ENCODE data around the gene PSG4. TPM values are rescaled to one million over a fixed set of nuclear protein-coding genes. Genes with fewer than 3 reads are reported as not detected.
"Not testable (repeated sequence)": the region's sequence is repeated elsewhere in the genome, so short reads cannot be mapped to it uniquely, and the experiment has no call there.

The PSG4 gene
- total RNA-seq, 1 donor from 2014 or later = not detected

DNA sequence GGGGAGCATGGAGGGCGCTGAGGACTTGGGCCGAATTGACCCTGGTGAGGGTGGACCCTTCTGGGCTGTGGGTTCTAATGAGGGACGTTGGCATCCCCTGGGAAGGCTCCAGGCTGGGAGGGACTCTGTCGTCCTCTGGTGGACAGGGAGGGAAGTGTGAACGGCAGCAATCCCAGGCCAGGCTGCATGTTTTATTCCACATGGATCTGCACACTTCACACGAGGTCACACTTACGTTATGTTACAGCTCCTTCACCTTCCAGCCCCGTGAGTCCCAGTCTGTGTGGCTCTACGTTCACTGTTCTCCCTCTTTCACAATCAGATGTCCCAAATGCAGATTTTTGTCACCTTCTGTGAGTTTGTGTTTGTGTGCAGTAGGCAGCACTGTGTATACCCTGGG is 17.3 kb downstream of the PSG4 start:
- not testable (repeated sequence) for DNase-seq; H3K4me1 Mint-ChIP-seq (ENCODE audit: low read depth, unreplicated experiment); H3K27ac Mint-ChIP-seq (ENCODE audit: unreplicated experiment); H3K36me3 Mint-ChIP-seq (ENCODE audit: unreplicated experiment); H3K9me3 Mint-ChIP-seq (ENCODE audit: unreplicated experiment); H3K4me3 Mint-ChIP-seq (ENCODE audit: unreplicated experiment); H3K27me3 Mint-ChIP-seq (ENCODE audit: unreplicated experiment)

DNA sequence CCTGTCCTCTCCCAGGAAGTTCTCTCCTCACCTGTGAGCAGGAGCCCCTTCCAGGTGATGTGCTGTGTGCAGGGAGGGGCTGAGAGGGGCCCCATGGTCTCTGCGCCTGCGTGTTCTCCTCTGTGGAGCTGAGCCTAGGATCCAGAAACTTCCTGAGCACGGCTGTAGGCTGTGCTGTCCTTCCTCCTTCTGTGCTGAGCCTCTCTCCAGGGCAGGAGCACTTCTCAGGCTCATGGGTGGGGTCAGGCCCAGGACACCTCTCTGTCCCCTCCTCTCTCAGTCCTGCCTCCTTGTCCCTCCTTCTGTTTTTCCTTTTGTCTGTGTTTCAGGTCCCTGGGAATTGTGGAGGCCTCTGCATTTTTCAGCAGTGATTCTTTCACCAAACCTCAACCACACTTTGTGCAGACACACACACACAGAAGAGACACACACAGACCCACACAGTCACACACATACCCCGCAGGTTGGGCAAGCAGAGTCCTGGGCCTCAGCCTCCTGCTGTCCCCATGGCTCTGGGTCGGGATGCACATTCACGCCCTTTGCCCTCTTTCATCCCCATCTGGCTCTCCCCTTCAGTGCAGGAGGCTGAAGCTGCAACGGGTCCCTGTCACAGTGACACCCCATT is 19.0 kb downstream of the PSG4 start, which contains the start of gene PSG5:
Gene PSG5 (minus strand): TSS at position 226 of the 625 bp plus-strand sequence. CDS start 131 bp downstream, at position 95.
- not testable (repeated sequence) for H3K36me3 Mint-ChIP-seq (ENCODE audit: unreplicated experiment); H3K27ac Mint-ChIP-seq (ENCODE audit: unreplicated experiment); H3K9me3 Mint-ChIP-seq (ENCODE audit: unreplicated experiment); H3K27me3 Mint-ChIP-seq (ENCODE audit: unreplicated experiment); H3K4me1 Mint-ChIP-seq (ENCODE audit: low read depth, unreplicated experiment); H3K4me3 Mint-ChIP-seq (ENCODE audit: unreplicated experiment); DNase-seq

DNA sequence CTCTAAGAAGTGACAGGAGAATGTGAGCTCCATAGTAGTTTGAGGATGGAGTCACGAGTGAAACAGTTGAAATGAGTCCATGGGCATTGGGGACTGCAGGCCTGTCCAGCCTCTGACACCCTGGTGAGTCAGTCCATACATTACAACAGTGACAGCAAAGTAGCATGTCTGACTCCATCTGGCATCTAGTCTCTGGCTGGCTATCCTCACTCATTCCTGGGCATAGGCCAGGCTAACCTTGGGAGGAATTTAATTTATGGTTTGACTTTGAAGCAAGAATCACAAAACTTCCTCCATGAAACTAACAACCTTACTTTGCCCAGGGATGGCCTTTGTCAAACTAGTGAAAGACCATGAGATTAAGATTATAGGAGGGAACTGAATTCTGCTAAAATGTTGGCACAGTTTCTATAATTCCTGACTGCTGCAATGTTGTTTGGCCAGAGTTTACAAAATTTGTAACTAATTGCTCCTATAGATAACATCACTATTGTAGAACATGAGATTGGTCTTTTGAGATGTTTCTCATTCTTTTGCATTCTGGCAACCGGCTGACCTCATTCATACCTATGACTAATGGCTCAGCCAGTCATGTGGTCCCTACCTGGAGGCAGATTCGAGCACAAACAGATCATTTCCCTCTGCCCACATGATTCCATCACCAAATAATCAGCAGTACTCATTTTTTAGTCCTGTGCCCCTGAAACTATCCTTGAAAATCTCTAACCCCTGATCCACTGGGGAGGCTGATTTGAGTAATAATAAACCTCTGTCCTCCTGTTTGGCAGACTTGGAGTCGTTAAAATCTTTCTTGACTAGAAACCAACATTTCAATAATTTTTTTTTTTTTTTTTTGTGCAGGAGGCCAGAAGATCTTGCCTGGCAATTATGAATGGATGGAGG is 23.3 kb downstream of the PSG4 start:
- not testable (repeated sequence) for DNase-seq; H3K27ac Mint-ChIP-seq (ENCODE audit: unreplicated experiment); H3K9me3 Mint-ChIP-seq (ENCODE audit: unreplicated experiment); H3K4me1 Mint-ChIP-seq (ENCODE audit: low read depth, unreplicated experiment); H3K36me3 Mint-ChIP-seq (ENCODE audit: unreplicated experiment); H3K4me3 Mint-ChIP-seq (ENCODE audit: unreplicated experiment); H3K27me3 Mint-ChIP-seq (ENCODE audit: unreplicated experiment)

DNA sequence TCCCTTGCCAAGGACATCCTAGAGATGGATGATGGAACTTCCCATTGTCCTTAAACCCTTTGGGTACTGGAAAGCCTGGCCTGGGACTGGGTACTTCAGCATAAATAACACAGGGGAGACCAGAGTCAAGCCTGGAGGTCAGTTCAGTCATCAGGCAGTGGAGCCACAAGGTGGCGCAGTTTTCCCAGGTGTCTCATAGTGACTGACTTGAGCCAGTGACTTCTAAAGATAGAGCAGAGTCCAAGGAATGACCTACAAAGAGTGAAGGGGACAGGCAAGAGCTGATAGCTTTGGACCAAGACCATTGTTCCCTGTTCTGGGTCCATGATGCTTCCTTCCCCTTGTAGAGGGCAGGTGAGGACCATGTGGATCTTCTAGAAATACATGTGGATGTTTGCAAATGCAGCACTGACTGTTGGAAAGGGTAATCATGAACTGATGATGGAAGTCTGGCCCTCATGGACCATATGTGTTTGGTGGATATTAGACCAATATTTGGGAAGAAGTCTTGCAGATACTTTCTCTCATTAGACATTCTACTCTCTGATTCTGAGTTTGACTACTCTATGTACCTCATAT is 25.8 kb downstream of the PSG4 start:
- H3K36me3 Mint-ChIP-seq (ENCODE audit: unreplicated experiment); H3K27me3 Mint-ChIP-seq (ENCODE audit: unreplicated experiment); H3K4me3 Mint-ChIP-seq (ENCODE audit: unreplicated experiment); H3K4me1 Mint-ChIP-seq (ENCODE audit: low read depth, unreplicated experiment); H3K27ac Mint-ChIP-seq (ENCODE audit: unreplicated experiment); H3K9me3 Mint-ChIP-seq (ENCODE audit: unreplicated experiment): not testable (repeated sequence)
- TF ChIP-seq, protein P1, sequence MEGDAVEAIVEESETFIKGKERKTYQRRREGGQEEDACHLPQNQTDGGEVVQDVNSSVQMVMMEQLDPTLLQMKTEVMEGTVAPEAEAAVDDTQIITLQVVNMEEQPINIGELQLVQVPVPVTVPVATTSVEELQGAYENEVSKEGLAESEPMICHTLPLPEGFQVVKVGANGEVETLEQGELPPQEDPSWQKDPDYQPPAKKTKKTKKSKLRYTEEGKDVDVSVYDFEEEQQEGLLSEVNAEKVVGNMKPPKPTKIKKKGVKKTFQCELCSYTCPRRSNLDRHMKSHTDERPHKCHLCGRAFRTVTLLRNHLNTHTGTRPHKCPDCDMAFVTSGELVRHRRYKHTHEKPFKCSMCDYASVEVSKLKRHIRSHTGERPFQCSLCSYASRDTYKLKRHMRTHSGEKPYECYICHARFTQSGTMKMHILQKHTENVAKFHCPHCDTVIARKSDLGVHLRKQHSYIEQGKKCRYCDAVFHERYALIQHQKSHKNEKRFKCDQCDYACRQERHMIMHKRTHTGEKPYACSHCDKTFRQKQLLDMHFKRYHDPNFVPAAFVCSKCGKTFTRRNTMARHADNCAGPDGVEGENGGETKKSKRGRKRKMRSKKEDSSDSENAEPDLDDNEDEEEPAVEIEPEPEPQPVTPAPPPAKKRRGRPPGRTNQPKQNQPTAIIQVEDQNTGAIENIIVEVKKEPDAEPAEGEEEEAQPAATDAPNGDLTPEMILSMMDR (IDR thresholded peaks at IDR 0.05; ENCODE audit: partially characterized antibody, unreplicated experiment) = peak; percentile 40
- DNase-seq = peak; percentile 40

DNA sequence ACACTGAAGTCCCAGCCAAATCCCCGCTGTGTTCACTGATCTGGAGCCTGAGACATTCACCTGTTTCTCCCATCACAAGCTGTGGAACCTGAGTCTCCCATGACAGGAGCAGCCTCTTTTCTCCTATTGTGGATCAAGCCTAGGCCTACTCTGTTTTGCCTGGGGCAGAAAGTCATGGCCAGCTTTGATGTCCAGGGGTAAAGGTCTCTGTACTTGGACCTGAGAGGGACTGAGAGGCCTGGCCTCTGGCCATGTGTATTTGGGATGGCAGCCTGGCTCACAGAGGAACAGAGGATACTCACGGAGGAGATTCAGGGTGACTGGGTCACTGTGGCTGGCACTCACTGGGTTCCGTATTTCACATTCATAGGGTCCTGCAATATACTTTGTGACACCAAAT is 26.9 kb downstream of the PSG4 start:
- not testable (repeated sequence) for H3K27ac Mint-ChIP-seq (ENCODE audit: unreplicated experiment); H3K27me3 Mint-ChIP-seq (ENCODE audit: unreplicated experiment); H3K4me1 Mint-ChIP-seq (ENCODE audit: low read depth, unreplicated experiment); H3K36me3 Mint-ChIP-seq (ENCODE audit: unreplicated experiment); H3K9me3 Mint-ChIP-seq (ENCODE audit: unreplicated experiment); H3K4me3 Mint-ChIP-seq (ENCODE audit: unreplicated experiment); DNase-seq

DNA sequence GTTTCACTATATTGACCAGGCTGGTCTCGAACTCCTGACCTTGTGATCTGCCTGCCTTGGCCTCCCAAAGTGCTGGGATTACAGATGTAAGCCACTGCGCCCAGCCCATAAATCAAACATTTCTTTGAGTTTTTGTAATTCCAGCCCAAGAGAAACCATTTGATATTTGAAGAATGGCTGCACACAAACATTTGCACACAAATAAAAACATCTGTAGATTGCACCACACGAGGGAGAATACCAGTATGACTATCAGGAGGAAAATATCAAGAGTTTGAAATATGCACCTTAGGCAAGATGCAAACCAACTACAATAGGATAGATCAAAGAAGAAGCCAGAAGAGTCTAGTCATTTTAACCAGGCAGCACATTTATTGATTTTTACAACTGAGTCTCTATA is 39.5 kb downstream of the PSG4 start:
- DNase-seq; H3K36me3 Mint-ChIP-seq (ENCODE audit: unreplicated experiment); H3K4me1 Mint-ChIP-seq (ENCODE audit: low read depth, unreplicated experiment); H3K9me3 Mint-ChIP-seq (ENCODE audit: unreplicated experiment); H3K4me3 Mint-ChIP-seq (ENCODE audit: unreplicated experiment); H3K27ac Mint-ChIP-seq (ENCODE audit: unreplicated experiment); H3K27me3 Mint-ChIP-seq (ENCODE audit: unreplicated experiment): not testable (repeated sequence)

DNA sequence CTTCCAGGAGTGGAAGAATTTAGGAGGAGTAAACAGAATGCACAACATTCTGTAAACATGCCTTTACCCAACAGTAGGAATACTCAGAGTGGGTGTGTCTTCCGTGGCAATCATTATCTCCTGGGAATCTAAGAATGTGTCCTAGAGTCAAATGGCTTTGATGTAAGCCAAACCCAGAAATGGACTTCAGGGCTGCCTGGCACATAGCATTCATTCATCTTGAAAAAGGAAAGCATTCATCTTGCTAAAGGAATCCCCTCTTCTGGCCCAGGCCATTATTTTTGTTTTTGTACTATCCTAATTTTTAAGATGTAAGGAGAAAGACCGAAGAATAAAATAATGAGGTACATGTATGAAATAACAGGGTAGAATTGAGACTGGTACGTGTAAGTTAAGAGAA is 42.3 kb downstream of the PSG4 start:
- H3K9me3 Mint-ChIP-seq (ENCODE audit: unreplicated experiment); H3K4me1 Mint-ChIP-seq (ENCODE audit: low read depth, unreplicated experiment); H3K36me3 Mint-ChIP-seq (ENCODE audit: unreplicated experiment); H3K27ac Mint-ChIP-seq (ENCODE audit: unreplicated experiment); H3K4me3 Mint-ChIP-seq (ENCODE audit: unreplicated experiment); DNase-seq; H3K27me3 Mint-ChIP-seq (ENCODE audit: unreplicated experiment): not testable (repeated sequence)

DNA sequence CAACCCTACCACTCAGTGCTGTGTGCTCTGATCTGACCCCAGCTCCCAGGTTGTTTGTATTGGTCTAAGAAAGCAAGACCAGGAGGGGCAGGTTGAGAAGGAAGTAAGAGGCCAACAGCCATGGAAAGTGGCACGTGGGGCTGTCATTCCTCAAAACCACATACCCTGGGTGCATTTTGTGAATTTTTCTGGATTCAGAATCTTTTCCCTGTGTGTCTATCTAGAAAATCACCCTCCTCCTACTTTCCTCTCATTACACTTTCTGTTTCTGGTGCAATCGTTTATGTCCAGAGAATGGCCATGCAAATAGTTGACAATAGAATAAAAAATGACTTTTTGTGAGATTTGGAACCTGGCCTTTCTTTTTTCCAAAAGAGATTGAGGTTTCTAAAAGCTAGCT is 43.2 kb downstream of the PSG4 start:
- H3K9me3 Mint-ChIP-seq (ENCODE audit: unreplicated experiment); H3K4me1 Mint-ChIP-seq (ENCODE audit: low read depth, unreplicated experiment); H3K4me3 Mint-ChIP-seq (ENCODE audit: unreplicated experiment): not testable (repeated sequence)

More for the DNA sequence above, 43.2 kb downstream of the PSG4 start:
- not testable (repeated sequence) for DNase-seq; H3K27ac Mint-ChIP-seq (ENCODE audit: unreplicated experiment); H3K36me3 Mint-ChIP-seq (ENCODE audit: unreplicated experiment); H3K27me3 Mint-ChIP-seq (ENCODE audit: unreplicated experiment)

All from glutamatergic neuron (in vitro differentiated cells).